Renal cortical epithelial cell (primary cell): ENCODE measurements around the gene SUPT6H. TPM values are rescaled to one million over a fixed set of nuclear protein-coding genes. Genes with fewer than 3 reads are reported as not detected.

Experiments used
- DNase-seq: peaks from one replicate; pipeline ENCODE4 v3.0.0-alpha.2; 2011; ENCODE audit warnings: low read depth
- total RNA-seq: library from RNA; depleted of rRNA; stranded (reverse); fragments of >200 nt; gene quantifications from 2 replicates; pipeline ENCODE4 v1.2.3, GENCODE V29; 2014

The SUPT6H gene
- 22.1 and 92.6 TPM in 2 replicates for total RNA-seq

- peak; percentile 56 for DNase-seq
Measured at GRCh38 chr17:28661635-28662526, at the start of gene SUPT6H, which contains the start of gene SDF2. TSS of gene SUPT6H (plus strand) at chr17:28662205. CDS start at chr17:28673402, 11,197 bp downstream. TSS of gene SDF2 (minus strand) at chr17:28661906. CDS start at chr17:28661876, 30 bp downstream.

GRCh38 chr17:28612531-28612930 is 49.5 kb upstream of the SUPT6H start:
- DNase-seq: no peak

- DNase-seq: peak; percentile 18
Measured at GRCh38 chr17:28612936-28613872, 48.8 kb upstream of the SUPT6H start.

GRCh38 chr17:28613931-28614381 is 48.0 kb upstream of the SUPT6H start, which contains the start of gene RSKR:
TSS of gene RSKR (minus strand) at chr17:28614185. CDS start at chr17:28614161, 24 bp downstream.
- no peak for DNase-seq

- DNase-seq: no peak
Measured at GRCh38 chr17:28615260-28615940, 46.6 kb upstream of the SUPT6H start.

- no peak for DNase-seq
Measured at GRCh38 chr17:28616281-28616680, 45.7 kb upstream of the SUPT6H start.

- DNase-seq: no peak
Measured at GRCh38 chr17:28618464-28618863, 43.5 kb upstream of the SUPT6H start.

- no peak for DNase-seq
Measured at GRCh38 chr17:28620010-28620409, 42.0 kb upstream of the SUPT6H start.

- no peak for DNase-seq
Measured at GRCh38 chr17:28622186-28622585, 39.8 kb upstream of the SUPT6H start.

- DNase-seq: no peak
Measured at GRCh38 chr17:28623696-28624095, 38.3 kb upstream of the SUPT6H start.

GRCh38 chr17:28624148-28624547 is 37.9 kb upstream of the SUPT6H start:
- DNase-seq: no peak

- no peak for DNase-seq
Measured at GRCh38 chr17:28626818-28627217, 35.2 kb upstream of the SUPT6H start.

GRCh38 chr17:28634206-28634865 is 27.7 kb upstream of the SUPT6H start:
- no peak for DNase-seq

- DNase-seq: no peak
Measured at GRCh38 chr17:28635506-28635905, 26.5 kb upstream of the SUPT6H start.

- peak; percentile 55 for DNase-seq
Measured at GRCh38 chr17:28641579-28641978, 20.4 kb upstream of the SUPT6H start.

GRCh38 chr17:28643983-28644786 is 17.8 kb upstream of the SUPT6H start:
- DNase-seq: peak; percentile 63

- DNase-seq: peak; percentile 82
Measured at GRCh38 chr17:28644787-28645575, 17.0 kb upstream of the SUPT6H start, which contains the start of gene BLTP2. TSS of gene BLTP2 (minus strand) at chr17:28645158. CDS start at chr17:28645056, 102 bp downstream.

GRCh38 chr17:28645576-28645939 is 16.4 kb upstream of the SUPT6H start:
- no peak for DNase-seq
